Measurements from ENCODE around the gene ZNF124. TPM values are rescaled to one million over a fixed set of nuclear protein-coding genes. Genes with fewer than 3 reads are reported as not detected.

Gene ZNF124
- total RNA-seq, 4 donors from 2014 or later = 64.8 to 184 (median 143) TPM

DNA sequence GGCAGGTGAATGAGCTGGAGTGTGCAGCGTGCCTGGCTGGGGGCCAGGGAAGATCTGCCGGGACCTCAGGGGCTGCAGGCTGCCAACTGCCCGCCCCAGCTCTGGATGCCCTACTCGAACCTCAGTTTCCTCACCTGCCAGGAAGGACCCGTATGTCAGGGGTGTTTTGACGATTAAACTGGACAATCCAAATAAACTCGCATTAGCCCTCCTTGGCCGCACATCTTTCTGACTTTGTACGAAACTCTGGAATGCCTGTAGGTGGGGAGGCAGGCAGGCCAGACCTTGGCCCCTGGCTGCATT, 59.4 kb downstream of the ZNF124 start:
- TF ChIP-seq, protein P1, sequence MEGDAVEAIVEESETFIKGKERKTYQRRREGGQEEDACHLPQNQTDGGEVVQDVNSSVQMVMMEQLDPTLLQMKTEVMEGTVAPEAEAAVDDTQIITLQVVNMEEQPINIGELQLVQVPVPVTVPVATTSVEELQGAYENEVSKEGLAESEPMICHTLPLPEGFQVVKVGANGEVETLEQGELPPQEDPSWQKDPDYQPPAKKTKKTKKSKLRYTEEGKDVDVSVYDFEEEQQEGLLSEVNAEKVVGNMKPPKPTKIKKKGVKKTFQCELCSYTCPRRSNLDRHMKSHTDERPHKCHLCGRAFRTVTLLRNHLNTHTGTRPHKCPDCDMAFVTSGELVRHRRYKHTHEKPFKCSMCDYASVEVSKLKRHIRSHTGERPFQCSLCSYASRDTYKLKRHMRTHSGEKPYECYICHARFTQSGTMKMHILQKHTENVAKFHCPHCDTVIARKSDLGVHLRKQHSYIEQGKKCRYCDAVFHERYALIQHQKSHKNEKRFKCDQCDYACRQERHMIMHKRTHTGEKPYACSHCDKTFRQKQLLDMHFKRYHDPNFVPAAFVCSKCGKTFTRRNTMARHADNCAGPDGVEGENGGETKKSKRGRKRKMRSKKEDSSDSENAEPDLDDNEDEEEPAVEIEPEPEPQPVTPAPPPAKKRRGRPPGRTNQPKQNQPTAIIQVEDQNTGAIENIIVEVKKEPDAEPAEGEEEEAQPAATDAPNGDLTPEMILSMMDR (IDR thresholded peaks at IDR 0.05) = no peak
- no peak for TF ChIP-seq POLR2A (IDR thresholded peaks at IDR 0.05)
- Histone ChIP-seq H3K4me1 (no peaks in the 10 kb centered on the region), H3K36me3 (no peaks in the 10 kb centered on the region), H3K27ac (peak overlapping the region; percentile 77 to 96), H3K4me3 (peak overlapping the region; percentile 28 to 83), H3K27me3 (no peaks in the 10 kb centered on the region), H3K9me3 (no peaks in the 10 kb centered on the region)
- intact Hi-C loops (cut with DNase I; ENCODE audit: low total_unique reads) = no loop called here
- DNase-seq = no peak

DNA sequence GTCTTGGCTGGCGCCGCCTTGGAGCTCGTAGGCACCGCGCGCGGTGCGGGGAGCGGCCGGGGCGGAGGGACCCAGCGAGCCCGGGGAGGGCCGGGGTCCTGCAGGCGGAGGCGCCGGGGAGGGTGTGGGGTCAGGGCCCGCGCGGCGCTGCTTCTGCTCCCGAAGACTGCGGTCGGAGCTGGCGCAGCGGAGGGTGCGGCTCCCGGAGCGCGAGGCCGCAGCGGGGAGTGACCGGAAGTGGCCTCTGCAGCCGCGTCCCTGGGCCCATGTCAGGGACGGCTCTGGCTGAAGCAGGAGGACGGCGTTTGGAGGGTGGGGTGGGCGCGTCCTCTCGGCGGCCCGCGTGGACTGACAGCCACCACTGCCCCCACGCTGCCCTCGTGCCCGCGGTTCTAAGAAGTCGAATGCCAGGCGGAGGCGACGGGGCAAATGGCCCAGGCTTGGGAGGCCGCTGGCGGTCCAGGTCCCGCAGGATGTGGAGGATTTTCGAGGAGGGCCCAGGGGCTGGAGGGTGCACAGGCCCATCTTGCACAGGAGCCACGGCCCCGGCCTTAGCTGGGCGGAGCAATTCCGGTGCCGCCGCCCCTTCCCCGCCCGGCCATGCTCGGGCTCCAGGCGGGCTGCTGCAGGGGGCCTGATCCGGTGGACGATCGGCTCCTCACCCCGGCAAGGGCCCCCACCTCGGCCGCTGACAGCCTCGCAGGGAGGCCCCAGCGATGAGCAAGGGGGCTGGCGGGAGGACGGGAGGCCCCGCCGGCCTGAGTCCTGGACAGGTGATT, 59.9 kb downstream of the ZNF124 start:
- peak; percentile 60 to 71 for DNase-seq
- Histone ChIP-seq H3K4me3 (peak overlapping the region; percentile 28 to 83), H3K9me3 (no peaks in the 10 kb centered on the region), H3K4me1 (no peaks in the 10 kb centered on the region), H3K27ac (peak overlapping the region; percentile 77 to 96), H3K36me3 (no peaks in the 10 kb centered on the region), H3K27me3 (no peaks in the 10 kb centered on the region)
- TF ChIP-seq, protein P1 (IDR thresholded peaks at IDR 0.05) = no peak
- peak in 1 of 2 donors; percentile 66 for TF ChIP-seq POLR2A (IDR thresholded peaks at IDR 0.05)
- intact Hi-C loops (cut with DNase I; ENCODE audit: low total_unique reads) = no loop called here

DNA sequence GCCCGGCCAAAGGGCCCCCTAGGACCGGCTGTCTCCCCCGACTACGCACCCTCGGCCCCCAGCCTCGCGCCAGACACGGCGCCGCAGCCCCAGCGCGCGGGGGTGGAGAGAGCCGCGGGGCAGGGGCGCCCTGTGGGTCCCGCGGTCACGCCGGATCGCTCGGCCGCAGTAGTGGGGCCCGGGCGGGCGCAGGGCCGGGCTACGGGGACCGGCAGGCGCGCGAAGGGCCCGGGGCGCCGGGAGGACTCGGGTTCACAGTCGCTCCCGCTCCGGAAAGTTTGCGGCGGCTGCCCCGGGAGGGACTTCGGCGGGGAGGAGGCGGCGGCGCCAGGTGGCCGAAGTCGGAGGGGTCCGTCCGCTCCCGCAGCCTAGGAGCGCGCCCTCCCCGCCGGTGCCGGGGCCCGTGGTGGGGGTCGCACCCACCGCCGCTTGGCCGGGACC, 60.5 kb downstream of the ZNF124 start:
- Histone ChIP-seq H3K9me3 (no peaks in the 10 kb centered on the region), H3K27ac (peak overlapping the region; percentile 77 to 96), H3K4me3 (peak overlapping the region; percentile 28 to 83), H3K36me3 (no peaks in the 10 kb centered on the region), H3K27me3 (no peaks in the 10 kb centered on the region), H3K4me1 (no peaks in the 10 kb centered on the region)
- peak in 1 of 2 donors; percentile 33 for DNase-seq
- no peak for TF ChIP-seq POLR2A (IDR thresholded peaks at IDR 0.05)
- TF ChIP-seq, protein P1 (IDR thresholded peaks at IDR 0.05) = no peak
- intact Hi-C loops (cut with DNase I; ENCODE audit: low total_unique reads) = no loop called here

DNA sequence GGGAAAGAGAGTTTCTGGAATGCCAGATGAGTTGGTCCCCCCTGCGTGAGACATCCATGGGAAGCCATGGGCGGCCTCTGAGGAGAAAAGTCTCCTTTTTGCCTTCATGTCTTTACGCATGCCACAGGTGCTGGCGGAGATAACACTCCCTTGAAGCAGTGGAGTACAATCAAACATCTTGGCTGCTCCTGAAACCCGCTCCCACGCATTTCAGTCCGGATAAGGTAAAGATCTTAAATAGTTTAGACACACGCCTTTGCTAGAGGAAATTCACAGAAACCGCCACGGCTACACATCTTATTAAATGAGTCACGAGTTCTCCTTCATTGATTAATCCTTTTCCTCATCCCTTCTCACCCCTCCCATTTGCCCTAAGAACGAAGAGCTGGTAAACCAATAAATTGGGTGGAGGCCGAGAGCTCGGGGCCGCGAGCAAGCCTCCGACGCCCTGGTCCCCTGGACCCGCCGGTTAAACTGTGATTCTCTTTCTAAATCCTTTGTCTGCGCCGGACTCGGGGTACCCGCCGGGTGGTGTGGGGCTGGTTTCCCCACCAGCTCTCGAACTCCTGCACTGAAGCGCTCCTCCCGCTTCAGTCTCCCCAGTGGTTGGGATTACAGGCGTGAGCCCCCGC, 61.1 kb downstream of the ZNF124 start:
- no peak for DNase-seq
- H3K9me3 ChIP-seq = no peaks in the 10 kb centered on the region
- H3K27me3 ChIP-seq = no peaks in the 10 kb centered on the region
- H3K36me3 ChIP-seq = no peaks in the 10 kb centered on the region
- intact Hi-C loops (cut with DNase I; ENCODE audit: low total_unique reads) = no loop called here
- peak overlapping the region; percentile 77 to 96 for H3K27ac ChIP-seq
- TF ChIP-seq, protein P1 (IDR thresholded peaks at IDR 0.05) = no peak
- no peak for TF ChIP-seq POLR2A (IDR thresholded peaks at IDR 0.05)
- no peaks in the 10 kb centered on the region for H3K4me1 ChIP-seq
- H3K4me3 ChIP-seq = peak overlapping the region; percentile 28 to 83

DNA sequence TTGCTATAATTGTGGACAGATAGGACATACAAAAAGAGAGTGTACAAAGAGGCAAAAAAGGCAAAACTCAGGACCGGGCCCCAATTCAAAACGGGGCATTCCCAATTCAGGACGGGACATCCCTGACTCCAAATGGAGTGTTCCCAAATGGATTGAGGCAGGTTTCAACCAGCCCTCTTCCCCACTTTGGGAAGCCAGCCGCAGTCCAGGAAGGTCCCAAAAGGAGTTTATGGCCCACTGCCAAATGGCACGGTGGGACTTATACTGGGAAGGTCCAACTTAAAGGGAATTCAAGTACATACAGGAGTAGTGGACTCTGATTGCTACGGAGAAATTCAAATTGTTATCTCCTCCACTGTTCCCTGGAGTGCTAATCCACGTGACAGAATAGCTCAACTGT, 64.1 kb downstream of the ZNF124 start:
- Histone ChIP-seq H3K36me3 (no peaks in the 10 kb centered on the region), H3K27ac (no peak overlapping the region), H3K9me3 (no peaks in the 10 kb centered on the region), H3K4me3 (no peak overlapping the region), H3K4me1 (no peaks in the 10 kb centered on the region), H3K27me3 (no peaks in the 10 kb centered on the region)
- TF ChIP-seq, protein P1 (IDR thresholded peaks at IDR 0.05) = no peak
- no peak for TF ChIP-seq POLR2A (IDR thresholded peaks at IDR 0.05)
- intact Hi-C loops (cut with DNase I; ENCODE audit: low total_unique reads) = no loop called here
- no peak for DNase-seq

Measured in uterus (tissue), 4 donors.